NCI-H446 (cell line): ENCODE data around the gene BPIFB2.

Experiments used
- DNase-seq, 2 experiments: peaks; one replicate each; lab custom pipeline; 2025; lab: John Stamatoyannopoulos, UW

Gene BPIFB2

DNA sequence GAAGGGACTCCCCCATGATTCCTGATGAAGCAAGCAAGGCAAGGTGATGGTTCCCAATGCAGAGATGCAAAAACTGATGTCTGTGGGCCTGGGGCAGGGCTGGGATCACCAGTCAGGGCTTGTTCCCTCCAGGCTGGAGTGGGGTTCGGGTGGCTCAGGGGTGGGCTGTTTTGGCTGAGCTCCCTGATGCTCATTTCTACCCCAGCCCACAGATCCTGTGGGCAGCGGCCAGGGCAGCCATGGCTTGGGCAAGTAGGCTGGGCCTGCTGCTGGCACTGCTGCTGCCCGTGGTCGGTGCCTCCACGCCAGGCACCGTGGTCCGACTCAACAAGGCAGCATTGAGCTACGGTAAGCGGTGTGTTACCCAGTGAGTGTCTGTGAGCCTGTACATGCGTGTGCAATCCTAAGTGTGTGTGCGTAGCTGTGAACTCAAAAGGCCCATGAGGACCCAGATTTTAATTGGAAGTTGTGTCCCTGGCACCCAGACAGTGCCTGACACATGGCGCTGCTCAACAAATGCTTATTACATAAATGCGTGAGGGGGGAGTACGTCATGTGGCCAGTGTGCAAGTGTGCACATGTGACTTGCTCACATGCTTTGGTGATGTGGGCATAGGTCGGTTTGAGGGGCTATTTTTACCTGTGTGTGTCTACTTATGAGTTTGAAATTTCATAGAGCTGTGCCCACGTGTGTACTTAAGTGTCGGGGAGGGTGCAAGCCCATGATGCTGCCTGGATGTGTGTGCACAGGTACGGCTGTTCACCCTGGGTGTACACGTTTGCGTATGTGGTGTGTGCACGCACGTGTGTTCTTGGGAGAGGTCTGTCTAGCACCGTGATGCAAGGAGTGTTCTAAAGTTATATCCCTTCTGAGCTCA, 1.1 kb downstream of the BPIFB2 start:
- no peak for DNase-seq

DNA sequence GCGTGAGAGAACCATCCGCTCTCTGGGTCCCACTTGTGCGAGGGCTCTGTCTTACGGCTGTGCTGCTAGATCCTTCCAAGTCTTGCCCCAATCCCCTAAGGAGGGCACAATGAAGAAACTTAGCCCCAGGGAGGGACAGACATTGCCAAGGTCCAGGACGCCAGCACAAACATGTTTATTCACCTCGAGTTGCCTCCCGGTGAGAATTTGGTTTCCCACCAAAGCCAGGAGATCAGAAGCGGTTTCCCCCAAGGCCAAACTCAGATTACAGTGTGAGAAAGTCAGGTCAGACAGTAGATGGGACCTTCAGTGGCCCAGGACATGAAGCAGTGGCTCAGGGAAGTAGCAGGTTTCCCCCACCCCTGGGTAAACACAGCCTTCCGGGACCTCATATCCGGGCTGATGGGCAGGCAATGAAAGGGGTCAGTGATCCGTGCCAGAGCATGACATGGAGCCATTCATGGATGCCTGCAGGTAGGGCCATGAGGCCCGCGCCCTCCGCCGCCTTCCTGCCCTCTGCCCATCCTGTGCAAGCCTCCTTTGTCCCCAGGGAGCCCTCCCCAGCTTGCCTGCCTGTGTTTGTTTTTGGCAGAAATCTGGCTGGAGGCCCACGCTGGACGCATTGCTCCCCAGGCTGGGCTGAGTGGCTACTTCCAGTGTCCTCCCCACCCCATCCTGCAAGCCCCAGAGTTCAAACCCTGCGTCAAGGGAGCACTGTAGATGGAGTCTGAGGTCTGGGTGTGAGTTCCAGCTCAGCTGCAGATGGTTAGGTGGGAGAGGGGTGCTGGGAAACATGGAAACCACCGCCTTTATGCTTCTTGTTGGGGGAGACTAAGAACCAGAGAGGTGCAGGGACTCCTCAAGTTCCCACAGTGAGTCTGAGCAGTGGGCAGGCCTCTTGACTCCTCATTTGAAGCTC, 2.0 kb downstream of the BPIFB2 start:
- no peak for DNase-seq

DNA sequence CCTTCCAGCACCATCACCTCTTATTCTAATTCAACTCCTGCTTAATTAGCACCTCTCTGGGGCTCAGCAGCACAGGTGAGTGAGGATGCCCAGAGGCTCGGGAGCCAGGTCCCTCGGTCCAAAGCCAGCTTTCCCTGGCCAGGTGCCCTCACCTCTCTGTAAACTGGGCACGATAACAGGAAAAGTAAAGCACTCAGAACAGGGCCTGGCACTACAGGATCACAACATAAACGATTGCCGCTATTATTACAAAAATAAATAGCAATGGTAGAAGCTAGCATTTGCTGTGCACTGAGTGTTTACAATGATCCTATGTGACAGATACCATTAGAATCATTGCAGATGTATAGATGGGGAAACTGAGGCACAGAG, 2.6 kb downstream of the BPIFB2 start:
- no peak for DNase-seq

DNA sequence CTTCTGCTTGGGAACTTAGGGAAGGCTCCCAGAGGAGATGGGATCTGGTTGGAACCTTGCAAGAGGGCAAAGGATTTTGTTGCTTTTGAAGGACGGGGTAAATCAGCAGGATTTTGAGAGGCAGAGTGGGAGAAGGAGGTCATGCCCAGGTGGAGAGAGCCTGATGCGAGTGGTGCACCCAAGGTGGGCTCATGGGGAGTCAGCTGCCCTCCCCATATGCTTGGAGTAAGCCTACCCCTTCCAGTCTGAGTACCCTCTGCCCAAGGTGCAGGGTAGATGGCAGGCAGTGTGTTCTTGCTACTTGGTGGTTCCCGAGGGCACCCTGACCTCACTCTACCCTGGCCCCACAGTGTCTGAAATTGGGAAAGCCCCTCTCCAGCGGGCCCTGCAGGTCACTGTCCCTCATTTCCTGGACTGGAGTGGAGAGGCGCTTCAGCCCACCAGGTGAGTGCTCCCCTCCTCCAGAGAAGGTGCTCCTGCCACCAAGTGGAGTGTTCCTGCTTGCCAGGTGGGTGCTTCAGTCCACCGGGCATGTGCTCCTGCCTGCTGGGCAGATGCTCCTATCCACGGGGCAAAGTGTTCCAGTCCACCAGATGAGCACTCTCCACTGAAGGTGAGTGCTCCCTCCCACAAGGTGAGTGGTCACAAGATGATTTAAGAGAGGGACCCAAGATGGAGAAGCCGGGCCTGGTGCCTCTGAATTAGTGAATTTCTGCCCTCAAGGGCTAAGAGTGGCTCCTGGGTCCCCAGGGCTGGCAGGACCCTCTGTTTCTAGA, 3.4 kb downstream of the BPIFB2 start:
- no peak for DNase-seq

DNA sequence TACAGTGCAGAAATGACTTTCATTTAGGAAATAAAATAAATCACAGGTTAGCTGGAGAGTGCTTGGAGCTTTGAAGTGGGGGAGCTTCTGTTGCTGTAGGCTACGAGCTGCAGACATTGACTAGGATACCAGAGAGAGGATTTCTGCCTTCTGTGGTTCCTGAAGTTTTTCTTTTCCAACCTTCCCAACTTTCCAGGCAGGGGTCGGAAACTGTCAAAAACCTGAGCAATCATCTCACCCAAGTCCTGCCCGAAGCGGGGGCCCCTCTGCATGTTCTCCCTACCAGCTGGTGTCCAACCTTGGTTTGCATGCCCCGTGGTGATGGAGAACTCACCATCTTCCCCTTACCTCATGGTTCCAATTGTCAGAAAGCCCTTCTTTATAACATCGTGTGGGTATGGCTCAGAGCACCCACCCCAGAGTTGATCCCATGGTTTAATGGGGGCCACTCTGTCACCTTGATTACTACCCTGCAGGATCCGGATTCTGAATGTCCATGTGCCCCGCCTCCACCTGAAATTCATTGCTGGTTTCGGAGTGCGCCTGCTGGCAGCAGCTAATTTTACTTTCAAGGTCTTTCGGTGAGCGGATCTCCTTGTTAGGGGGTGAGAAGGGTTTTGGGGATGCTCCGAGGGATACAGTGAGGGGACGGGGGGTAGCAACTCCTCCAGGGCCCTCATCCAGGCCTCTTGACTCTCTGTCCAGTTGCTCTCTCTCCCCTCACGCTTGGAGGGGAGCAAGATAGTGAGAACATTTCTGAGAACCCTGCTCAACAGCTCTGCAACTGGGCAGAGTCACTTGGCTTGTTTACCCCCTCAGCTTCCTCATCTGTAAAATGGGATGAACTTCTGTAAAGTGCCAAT, 5.1 kb downstream of the BPIFB2 start:
- no peak for DNase-seq

DNA sequence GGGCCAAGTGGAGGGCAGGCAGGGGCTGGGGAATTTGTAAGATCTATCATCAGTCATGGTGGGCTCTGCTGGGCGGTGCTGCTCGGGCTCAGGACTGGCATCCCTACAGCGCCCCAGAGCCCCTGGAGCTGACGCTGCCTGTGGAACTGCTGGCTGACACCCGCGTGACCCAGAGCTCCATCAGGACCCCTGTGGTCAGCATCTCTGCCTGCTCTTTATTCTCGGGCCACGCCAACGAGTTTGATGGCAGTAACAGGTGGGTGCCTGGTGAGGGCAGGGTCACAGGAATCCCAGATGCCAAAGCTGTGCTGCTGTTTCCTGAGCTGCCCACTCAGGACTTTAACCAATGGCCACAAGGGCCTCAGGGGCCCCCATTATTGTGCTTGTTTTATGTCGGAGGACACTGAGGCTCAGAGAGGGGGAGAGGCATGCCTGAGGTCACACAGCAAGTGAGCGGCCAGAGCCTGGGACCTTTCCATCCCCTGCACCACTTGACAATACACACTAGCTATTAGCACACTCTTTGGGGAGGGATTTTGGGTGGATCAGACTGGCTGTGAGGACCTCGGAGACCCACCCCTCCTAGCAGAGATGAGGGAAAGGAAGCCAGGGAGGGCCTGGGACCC, 6.3 kb downstream of the BPIFB2 start:
- DNase-seq = no peak

DNA sequence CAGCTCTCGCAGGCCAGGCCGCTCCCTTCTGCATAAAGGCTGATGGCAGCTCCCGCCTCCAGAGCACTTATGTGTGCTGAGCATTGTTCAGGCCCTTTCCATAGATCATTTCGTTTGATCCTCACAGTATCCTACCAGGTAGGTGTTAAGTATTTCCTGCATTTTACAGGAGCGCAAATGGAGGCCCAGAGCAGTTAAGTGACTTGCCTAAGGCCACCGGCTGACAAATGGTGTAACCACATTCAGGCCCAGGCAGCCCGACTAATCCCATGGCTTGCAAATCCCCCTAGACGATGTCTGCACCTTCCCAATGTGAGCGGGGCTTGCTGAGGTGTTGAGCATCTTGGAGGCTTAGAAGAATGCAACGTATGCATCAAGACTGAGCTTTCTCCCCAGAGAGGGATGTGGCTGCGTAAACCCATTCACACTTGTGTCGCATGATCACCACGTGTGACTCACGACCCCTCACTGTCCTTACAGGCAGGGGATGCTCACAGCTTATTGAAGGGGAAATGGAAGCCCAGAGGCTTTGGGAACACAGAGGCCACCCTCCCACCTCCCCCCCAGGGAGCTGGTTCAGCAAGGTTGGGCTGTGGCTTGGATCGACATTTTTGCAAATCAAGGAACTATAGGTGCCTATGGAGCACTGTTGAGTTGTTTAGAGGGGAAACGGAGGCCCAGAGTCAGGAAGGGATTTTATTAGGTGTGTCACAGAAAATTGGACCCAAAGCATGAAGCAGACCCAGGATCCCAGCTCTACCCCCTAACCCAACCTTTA, 7.0 kb downstream of the BPIFB2 start:
- no peak for DNase-seq

DNA sequence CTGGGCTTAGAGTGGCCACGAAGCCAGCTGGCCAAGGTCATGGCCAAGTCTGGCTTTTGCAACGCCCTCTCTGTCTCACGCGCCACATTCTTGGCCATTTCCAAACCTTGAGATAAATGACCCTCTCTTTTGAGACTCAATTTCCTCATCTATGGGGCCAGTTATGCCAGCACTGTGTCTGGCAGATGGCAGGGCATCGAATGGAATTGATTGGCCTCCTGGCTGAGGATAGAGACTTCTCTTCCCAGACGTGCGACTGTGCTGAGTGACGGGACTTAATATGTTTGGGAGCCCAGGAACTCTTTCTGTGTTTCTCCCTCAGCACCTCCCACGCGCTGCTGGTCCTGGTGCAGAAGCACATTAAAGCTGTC, 7.6 kb downstream of the BPIFB2 start:
- no peak for DNase-seq

DNA sequence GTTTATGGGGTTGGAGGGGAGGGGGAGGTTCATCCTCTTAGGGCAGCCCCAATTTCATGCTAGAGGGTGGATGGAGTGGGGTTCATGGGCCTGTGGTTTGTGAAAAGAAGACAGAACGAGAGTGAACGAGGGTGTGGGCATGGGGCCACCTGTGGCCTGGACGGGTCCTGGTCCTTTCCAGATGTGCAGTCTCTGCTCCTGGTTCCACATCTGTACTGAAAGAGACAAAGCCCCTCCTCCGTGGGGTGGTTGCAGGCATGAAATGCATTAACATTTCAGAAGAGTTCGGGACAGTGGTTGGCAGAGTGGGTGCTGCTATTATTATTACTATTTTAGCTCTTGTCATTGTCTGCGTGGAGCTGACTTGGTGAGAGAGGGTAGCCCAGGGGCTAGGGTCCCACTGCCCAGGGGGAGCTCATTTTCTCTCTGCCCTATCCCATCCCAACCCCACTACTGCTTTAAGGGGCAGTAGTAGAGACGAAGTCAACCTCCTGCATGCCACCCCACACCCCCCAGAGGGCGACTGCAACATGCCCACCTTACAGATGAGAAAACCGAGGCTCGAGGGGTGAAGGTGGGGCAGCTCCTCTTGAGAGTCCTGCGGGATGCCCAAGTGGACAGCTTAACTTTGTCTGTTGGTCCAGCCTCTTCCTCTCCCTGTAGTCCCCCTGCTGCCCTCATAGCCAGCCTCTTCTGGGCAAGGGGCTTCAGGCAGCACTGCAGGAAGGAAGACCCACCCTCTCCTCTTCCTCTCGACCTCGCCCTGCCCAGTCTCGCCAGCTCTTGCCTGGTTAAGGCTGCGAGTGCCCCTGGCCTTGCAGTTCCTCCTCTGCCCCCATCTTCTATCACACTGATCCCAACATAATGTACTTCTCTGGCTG, 8.4 kb downstream of the BPIFB2 start:
- DNase-seq = no peak

DNA sequence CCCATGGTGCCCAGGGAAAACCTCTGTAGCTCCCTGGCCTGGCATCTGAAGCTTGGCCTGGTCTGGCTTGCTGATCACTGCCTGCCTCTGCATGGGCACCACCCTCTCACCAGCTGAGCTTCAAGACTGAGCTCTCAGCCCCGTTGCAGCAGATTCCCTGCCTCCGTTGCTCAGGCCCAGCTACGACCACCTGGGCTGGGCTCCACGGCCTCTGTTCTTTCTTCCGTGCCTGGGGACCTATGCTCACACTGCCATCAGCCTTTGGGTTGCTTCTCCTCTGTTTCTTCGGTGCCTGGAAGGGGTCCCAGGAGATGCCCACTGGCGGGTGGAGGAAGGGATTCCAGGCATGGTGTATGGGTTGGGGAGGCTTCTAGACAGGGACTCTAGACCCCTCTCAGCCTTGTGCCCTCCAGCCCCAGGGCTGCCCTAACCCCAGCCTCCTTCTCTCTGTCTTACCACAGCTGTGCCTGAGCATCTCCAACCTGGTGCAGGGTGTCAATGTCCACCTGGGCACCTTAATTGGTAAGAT, 9.1 kb downstream of the BPIFB2 start:
- DNase-seq = no peak

DNA sequence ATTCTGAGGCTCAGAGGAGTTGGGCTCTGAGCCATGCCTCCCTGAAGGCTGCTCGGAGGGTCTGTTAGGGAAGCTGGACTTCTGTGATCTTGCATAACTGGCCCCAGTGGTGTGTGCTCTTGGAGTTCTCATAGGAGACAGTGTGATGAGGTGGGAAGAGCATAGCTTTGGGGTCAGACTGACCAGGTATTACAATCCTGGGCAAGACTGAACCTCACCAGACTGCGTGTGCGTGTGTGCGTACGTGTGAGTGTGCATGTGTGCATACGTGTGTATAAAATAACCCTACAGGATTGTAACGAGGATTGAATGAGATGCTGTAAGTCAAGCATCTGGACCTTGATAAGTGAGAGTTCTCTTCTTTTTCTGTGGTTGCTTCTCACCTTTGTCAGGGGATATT, 10.0 kb downstream of the BPIFB2 start:
- no peak for DNase-seq

DNA sequence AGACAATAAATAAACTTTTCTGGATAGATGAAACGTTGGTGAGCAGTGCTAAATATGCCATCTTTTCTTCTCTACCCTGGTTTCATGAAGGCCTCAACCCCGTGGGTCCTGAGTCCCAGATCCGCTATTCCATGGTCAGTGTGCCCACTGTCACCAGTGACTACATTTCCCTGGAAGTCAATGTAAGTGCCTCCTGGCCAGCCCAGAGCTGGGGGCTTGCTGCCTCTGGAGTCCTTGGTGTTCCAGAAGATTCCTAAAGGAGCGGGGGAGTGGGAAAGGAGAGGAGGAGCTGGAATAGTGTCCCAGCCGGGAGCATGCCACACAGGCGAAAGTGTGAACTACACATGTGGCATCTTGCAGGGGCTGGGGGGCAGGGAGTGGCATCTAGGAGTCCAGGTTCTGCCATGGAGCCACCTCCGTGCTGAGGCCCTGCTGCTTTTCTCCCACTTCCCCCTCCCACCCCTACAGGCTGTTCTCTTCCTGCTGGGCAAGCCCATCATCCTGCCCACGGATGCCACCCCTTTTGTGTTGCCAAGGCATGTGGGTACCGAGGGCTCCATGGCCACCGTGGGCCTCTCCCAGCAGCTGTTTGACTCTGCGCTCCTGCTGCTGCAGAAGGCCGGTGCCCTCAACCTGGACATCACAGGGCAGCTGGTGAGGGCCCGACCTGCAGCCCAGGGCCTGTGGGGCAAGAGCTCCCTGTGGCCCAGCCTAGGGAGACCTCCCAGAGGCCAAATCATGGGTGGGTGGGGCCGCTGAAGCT, 10.8 kb downstream of the BPIFB2 start:
- DNase-seq = no peak

DNA sequence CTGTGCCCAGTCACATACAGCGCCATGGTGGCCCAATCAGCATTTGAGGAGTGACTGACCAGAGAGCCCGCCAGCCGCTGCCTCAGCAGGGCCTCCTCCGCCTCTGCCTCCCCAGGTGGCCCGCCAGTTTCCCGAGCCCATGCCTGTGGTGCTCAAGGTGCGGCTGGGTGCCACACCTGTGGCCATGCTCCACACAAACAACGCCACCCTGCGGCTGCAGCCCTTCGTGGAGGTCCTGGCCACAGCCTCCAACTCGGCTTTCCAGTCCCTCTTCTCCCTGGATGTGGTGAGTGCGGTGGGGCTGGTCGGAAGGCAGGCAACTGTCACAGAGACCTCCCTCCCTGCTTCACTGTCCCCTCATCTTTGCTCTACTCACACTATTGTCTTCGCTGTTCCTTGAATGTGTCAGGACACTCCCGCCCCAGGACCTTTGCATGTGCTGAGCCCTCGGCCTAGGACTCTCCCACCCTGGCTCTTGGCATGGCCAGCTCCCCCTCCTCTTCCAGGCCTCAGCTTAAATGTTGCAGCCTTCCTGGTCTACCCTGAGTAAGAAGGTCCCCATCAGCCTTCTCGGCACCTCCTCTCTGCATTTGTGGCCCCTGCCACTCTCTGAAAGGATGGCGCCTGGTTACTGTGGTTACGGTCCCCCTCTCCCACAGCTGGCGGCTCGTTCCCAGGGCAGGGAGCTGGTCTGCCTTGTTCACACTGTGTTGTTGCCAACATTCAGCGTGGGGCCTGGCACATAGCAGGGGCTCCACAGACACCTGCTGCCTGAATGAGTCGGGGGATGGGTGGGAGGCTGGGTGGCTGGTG, 12.2 kb downstream of the BPIFB2 start:
- no peak for DNase-seq

DNA sequence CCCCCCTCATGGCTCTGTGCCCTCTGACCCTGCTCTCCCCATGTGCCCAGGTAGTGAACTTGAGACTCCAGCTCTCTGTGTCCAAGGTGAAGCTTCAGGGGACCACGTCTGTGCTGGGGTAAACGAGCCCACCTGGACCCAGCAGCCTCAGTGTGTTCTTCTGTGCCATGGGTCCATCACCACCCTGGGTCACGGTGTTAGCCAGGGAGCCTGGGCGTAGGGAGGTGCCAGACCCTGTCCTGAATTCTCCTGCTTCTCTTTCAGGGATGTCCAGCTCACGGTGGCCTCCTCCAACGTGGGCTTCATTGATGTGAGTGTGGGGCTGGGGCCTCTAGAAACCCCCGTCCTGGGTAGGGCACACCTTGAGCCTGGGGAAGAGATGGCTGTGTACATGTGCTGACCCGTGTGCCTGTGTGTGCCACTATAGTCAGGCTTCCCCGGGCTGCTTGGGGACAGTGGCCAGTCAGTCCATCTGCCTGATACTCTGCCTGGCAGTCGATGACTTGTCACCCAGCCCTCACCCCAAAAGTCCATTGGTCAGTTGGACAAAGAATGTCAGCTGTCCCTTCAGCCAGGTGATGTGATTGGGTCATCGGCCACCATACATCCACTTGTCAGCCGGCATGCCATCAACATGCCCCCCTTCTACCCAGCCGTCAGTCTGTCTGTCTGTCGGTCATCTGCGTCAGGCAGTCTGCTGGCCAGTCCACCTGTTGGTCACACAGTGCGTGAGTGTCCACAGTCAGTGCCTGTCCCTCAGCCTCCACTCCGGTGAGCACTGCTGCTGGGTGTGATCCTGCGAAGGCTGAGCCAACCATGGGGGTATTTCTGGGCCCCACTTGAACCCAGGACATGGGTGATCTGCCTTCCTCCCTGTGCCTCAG, 13.0 kb downstream of the BPIFB2 start:
- no peak for DNase-seq

DNA sequence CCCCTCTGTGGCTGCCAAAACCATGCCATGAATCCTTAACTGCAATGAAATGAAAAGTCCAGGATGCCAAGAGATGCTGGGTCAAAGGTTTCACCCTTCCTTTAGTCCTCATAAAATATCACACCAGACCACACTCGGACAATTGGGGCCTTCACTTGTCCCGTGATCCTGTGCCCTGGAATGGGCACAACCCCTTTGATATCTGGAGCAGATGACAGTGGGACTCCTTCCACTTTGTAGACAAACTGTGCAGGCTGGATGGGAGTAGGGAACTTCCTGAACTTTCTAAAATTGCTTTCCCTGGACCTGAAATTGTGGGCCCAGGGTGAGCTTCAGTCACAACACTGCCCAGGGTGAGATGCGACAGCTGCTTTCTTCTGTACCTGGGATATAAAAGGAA, 14.4 kb downstream of the BPIFB2 start:
- no peak for DNase-seq

DNA sequence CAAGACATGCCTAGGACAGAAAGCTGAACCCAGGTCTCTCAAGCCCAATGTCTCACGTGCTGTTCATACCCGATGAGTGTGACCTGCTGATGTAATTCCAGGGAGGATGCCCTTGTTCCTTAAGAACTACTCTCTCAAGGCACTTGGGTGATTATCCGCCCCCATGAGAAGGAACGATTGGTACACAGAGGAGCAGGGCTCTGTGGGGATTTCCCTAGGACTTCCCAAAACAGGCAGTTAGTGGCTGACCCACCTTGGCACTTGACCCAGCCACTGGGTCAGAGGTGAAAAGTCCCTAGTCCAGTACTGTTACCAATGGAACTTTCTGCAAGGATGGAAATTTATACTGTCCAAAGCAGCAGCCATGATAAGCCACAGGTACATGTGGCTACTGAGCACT, 14.8 kb downstream of the BPIFB2 start:
- DNase-seq = no peak
